Measurements from ENCODE around the gene OGFOD2.

DNA sequence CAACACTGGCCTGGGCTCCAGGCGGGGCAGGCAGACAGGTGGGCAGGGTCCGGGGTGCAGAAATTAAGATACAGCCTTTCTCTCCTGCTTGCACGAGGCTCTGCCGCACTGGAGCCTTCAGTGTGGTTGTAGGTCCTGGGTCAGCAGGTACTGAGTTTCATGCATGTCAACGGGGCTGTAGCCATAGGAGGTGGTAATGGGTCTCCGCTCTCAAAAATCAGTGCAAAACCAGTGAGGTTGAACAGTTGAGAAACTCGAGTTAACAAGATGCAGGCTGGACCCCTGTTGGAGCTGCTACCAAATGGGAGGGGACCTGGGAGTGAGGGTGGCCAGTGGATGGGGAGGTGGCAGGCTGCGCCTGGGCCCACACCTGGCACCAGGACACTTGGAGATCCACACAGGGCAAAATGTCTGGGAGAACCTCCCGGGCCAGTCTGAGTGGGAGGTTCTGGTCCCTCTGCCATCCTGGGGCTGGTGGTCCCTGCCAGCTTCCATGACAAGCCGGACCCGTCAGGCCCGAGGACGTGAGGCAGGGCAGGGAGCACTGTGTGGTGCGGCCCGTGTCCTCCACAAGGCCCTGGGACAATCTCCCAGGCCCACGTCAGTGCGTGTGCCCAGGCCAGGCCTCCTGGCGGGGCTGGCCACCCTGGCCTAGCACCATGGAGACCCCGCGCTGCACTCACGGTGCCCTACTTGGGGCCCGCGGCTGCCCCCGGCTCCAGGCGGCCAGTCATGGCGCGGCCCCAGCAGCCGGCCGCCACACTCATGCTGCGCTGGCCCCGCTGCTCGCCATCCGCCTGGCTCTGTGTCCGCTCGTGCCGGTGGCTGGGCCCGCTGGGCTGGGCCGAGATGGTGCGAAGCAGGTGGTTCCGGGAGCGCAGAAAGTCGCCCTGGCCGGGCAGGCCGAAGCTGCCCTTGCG, 10.6 kb downstream of the OGFOD2 start:
- TF ChIP-seq, protein P1, sequence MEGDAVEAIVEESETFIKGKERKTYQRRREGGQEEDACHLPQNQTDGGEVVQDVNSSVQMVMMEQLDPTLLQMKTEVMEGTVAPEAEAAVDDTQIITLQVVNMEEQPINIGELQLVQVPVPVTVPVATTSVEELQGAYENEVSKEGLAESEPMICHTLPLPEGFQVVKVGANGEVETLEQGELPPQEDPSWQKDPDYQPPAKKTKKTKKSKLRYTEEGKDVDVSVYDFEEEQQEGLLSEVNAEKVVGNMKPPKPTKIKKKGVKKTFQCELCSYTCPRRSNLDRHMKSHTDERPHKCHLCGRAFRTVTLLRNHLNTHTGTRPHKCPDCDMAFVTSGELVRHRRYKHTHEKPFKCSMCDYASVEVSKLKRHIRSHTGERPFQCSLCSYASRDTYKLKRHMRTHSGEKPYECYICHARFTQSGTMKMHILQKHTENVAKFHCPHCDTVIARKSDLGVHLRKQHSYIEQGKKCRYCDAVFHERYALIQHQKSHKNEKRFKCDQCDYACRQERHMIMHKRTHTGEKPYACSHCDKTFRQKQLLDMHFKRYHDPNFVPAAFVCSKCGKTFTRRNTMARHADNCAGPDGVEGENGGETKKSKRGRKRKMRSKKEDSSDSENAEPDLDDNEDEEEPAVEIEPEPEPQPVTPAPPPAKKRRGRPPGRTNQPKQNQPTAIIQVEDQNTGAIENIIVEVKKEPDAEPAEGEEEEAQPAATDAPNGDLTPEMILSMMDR (IDR thresholded peaks at IDR 0.05) = no peak
- no peak for TF ChIP-seq POLR2A (IDR thresholded peaks at IDR 0.05)
